Endothelial cell of umbilical vein (primary cell): ENCODE data around the gene TXNDC2. TPM values are rescaled to one million over a fixed set of nuclear protein-coding genes. Genes with fewer than 3 reads are reported as not detected.

Experiments
- BruUV-seq: library from RNA; stranded (reverse); fragments of 400-500 nt; replicated peaks from 2 replicates; lab custom pipeline; 2021; lab: Mats Ljungman, UMichigan
- CTCF ChIA-PET: fragments of 300-600, 350-600 bp; sonication (Branson Sonifier 250); formaldehyde crosslinking; loops from one replicate; lab custom pipeline; 2021; ENCODE audit warnings: antibody characterized with exemption, inconsistent platforms; lab: Charles Lee
- POLR2A ChIA-PET: fragments of 300-600, 350-600 bp; sonication (Branson Sonifier 250); formaldehyde crosslinking; loops from one replicate; lab custom pipeline; 2021; ENCODE audit warnings: antibody characterized with exemption, inconsistent platforms; lab: Charles Lee
- DNase-seq: peaks from one replicate; pipeline ENCODE4 v3.0.0-alpha.2; 2011; ENCODE audit warnings: low read depth, low spot score
- FAIRE-seq: peaks from 2 replicates; lab custom pipeline; 2011; peaks lifted over from hg19 to GRCh38; lab: Jason Lieb, UNC
- H2AFZ ChIP-seq: 2 replicates; pipeline ENCODE4 v1.6.0; 2012; ENCODE audit warnings: low read depth, low read length, control low read depth, inconsistent platforms
- H3K27ac ChIP-seq: 2 replicates; pipeline ENCODE4 v1.5.1; 2011; ENCODE audit warnings: low read depth, mild to moderate bottlenecking, control low read depth, low read length, moderate library complexity; ENCODE audit not compliant: insufficient read depth
- H3K27me3 ChIP-seq, 2 experiments: 2 replicates each; pipeline versions ENCODE4 v1.6.0 to v1.6.1; 2011; ENCODE audit warnings: low read length in 2 of 2, mixed read lengths in 1 of 2; ENCODE audit not compliant: control insufficient read depth in 2 of 2, insufficient read depth in 2 of 2
- H3K36me3 ChIP-seq, 2 experiments: 2 replicates in 1 of 2; 3 replicates in 1 of 2; pipeline ENCODE4 v1.5.1; 2011; ENCODE audit warnings: low read length in 2 of 2, mild to moderate bottlenecking in 1 of 2, moderate library complexity in 1 of 2; ENCODE audit not compliant: control insufficient read depth in 2 of 2, insufficient read depth in 2 of 2; ENCODE audit errors: extremely low read depth in 1 of 2
- H3K4me1 ChIP-seq: 3 replicates; pipeline ENCODE4 v1.5.1; 2011; ENCODE audit warnings: mild to moderate bottlenecking, low read length; ENCODE audit not compliant: control insufficient read depth, insufficient read depth; ENCODE audit errors: extremely low read depth
- H3K4me2 ChIP-seq: 2 replicates; pipeline ENCODE4 v1.6.1; 2011; ENCODE audit warnings: low read length, control low read depth, mixed read lengths; ENCODE audit not compliant: insufficient read depth
- H3K4me3 ChIP-seq, 3 experiments: fragments of 200-600 bp in 1 of 3; sonication (generic), shearing (Covaris generic) in 1 of 3; replicated peaks in 1 of 3; 2 replicates each; pipeline ENCODE4 v1.5.1; 2011 to 2016; ENCODE audit warnings: control low read depth in 3 of 3, low read length in 3 of 3, mild to moderate bottlenecking in 2 of 3, inconsistent platforms in 1 of 3, low read depth in 1 of 3, moderate library complexity in 1 of 3; ENCODE audit not compliant: insufficient read depth in 1 of 3
- H3K79me2 ChIP-seq: 2 replicates; pipeline ENCODE4 v1.6.0; 2012; ENCODE audit warnings: low read length, inconsistent platforms; ENCODE audit not compliant: control insufficient read depth, insufficient read depth
- H3K9ac ChIP-seq: replicated peaks from 2 replicates; pipeline ENCODE3; 2011; ENCODE audit warnings: low read length, control low read depth; ENCODE audit not compliant: insufficient read depth; ENCODE audit errors: extremely low read depth
- H3K9me1 ChIP-seq: replicated peaks from 3 replicates; pipeline ENCODE4 v1.6.0; 2011; ENCODE audit warnings: mild to moderate bottlenecking, low read length; ENCODE audit not compliant: control insufficient read depth, insufficient read depth; ENCODE audit errors: extremely low read depth
- H3K9me3 ChIP-seq: replicated peaks from 2 replicates; pipeline ENCODE4 v1.5.1; 2012; ENCODE audit warnings: low read length, inconsistent platforms; ENCODE audit not compliant: control insufficient read depth, insufficient read depth
- H4K20me1 ChIP-seq: replicated peaks from 2 replicates; pipeline ENCODE3; 2011; ENCODE audit warnings: mild to moderate bottlenecking, low read length; ENCODE audit not compliant: control insufficient read depth, insufficient read depth; ENCODE audit errors: extremely low read depth
- CTCF ChIP-seq, 2 donors: IDR thresholded peaks; 1 replicate in 1 of 2; 2 replicates in 1 of 2; pipeline ENCODE4 v1.5.1; 2011; ENCODE audit warnings: low read length in 2 of 2, mild to moderate bottlenecking in 2 of 2, moderate library complexity in 2 of 2, control low read depth in 1 of 2, inconsistent platforms in 1 of 2, low read depth in 1 of 2; ENCODE audit not compliant: insufficient read depth in 1 of 2; ENCODE audit errors: extremely low read depth in 1 of 2
- EZH2 ChIP-seq: IDR thresholded peaks from 2 replicates; pipeline ENCODE4 v1.6.1; 2012; ENCODE audit warnings: borderline replicate concordance, low read depth, mild to moderate bottlenecking, moderate library complexity, low read length, inconsistent platforms; ENCODE audit not compliant: severe bottlenecking
- FOS ChIP-seq: IDR thresholded peaks from 2 replicates; pipeline ENCODE4 v1.6.1; 2011; ENCODE audit warnings: mild to moderate bottlenecking, low read length, moderate library complexity, borderline replicate concordance; ENCODE audit not compliant: insufficient read depth
- GATA2 ChIP-seq: IDR thresholded peaks from 2 replicates; pipeline ENCODE4 v1.7.0; 2011; ENCODE audit warnings: low read depth, mild to moderate bottlenecking, moderate library complexity, mixed read lengths, low read length; ENCODE audit not compliant: insufficient read length, insufficient read depth
- JUN ChIP-seq: IDR thresholded peaks from 2 replicates; pipeline ENCODE4 v1.6.1; 2011; ENCODE audit warnings: borderline replicate concordance, low read depth; ENCODE audit not compliant: insufficient read length, insufficient read depth
- MAX ChIP-seq: IDR thresholded peaks from 2 replicates; pipeline ENCODE4 v1.6.1; 2011; ENCODE audit not compliant: insufficient read depth, insufficient read length
- MYC ChIP-seq: IDR thresholded peaks from one replicate; pipeline ENCODE4 v1.6.1; 2011; ENCODE audit warnings: mild to moderate bottlenecking, low read depth, low read length
- POLR2A ChIP-seq: IDR thresholded peaks from 2 replicates; pipeline ENCODE4 v1.6.1; 2012; ENCODE audit warnings: low read depth, mild to moderate bottlenecking, control low read depth, low read length
- POLR2AphosphoS5 ChIP-seq: IDR thresholded peaks from 2 replicates; pipeline ENCODE4 v1.6.1; 2012; ENCODE audit warnings: low read depth, mild to moderate bottlenecking, control low read depth, low read length, moderate library complexity; ENCODE audit not compliant: insufficient read depth
- dilution Hi-C: fragments of 300-500 bp; cut with MboI; formaldehyde crosslinking; loops from one replicate; pipeline ENCODE4 v1.15.0; 2019; ENCODE audit warnings: low sequenced_read_pairs; ENCODE audit not compliant: extremely low pct_ligation_motif_present
- intact Hi-C: fragments of 100-400 bp; cut with micrococcal nuclease; formaldehyde crosslinking; loops from one replicate; pipeline ENCODE4 v1.10.0; 2022
- polyA plus RNA-seq, 4 experiments: library from polyadenylated mRNA; depleted of rRNA in 3 of 4; stranded (reverse) in 3 of 4; unstranded in 1 of 4; fragments of >200 nt; gene quantifications; 2 replicates each; pipeline versions ENCODE4 v1.2.1 to v1.2.3, GENCODE V29; 2011 to 2012; ENCODE audit warnings: missing spikeins in 1 of 4
- total RNA-seq: library from RNA; stranded (reverse); gene quantifications from 2 replicates; pipeline ENCODE4 v1.2.3, GENCODE V29; 2021

TXNDC2 gene
- total and polyA plus RNA-seq, 2 donors (not counting 3 experiments of a cell fraction or from before 2014, with no cell fraction given) = 0.12 TPM; not detected in 1

- H3K9me1 ChIP-seq = no peaks in the 10 kb centered on the region
- FAIRE-seq (no peak), DNase-seq (no peak)
- H2AFZ ChIP-seq = no peak overlapping the region
- no TSS peak for BruUV-seq
- no peaks in the 10 kb centered on the region for H3K9me3 ChIP-seq
- peaks cover 0 to 2% of the 10 kb centered on the region in 2 experiments for H3K36me3 ChIP-seq
- H3K4me3 ChIP-seq = no peak overlapping the region
- H3K4me1 ChIP-seq = no peaks in the 10 kb centered on the region
- H3K27me3 ChIP-seq = no peaks in the 10 kb centered on the region
- intact Hi-C loops = no loop called here
- H3K79me2 ChIP-seq = no peaks in the 10 kb centered on the region
- H4K20me1 ChIP-seq = no peaks in the 10 kb centered on the region
- no peak overlapping the region for H3K4me2 ChIP-seq
- no peak overlapping the region for H3K27ac ChIP-seq
- TF ChIP-seq POLR2A (no peak), EZH2 (no peak), JUN (no peak), MYC (no peak), GATA2 (no peak), POLR2AphosphoS5 (no peak), CTCF (IDR thresholded peaks at IDR 0.05; ENCODE audit: extremely low read depth in 1 of 2, insufficient read depth in 1 of 2, low read depth in 1 of 2, low read length in 2 of 2) (no peak), MAX (no peak), FOS (no peak)
- no peak overlapping the region for H3K9ac ChIP-seq
- POLR2A ChIA-PET = no interaction called here
- dilution Hi-C loops = no loop called here
- CTCF ChIA-PET = interaction anchor here (1.3 kb wide), 1 partner anchor 9 kb away, joined by 3 read pairs; no protein-coding TSS in a partner anchor
These were observed 26.5 kb upstream of the TXNDC2 start for GRCh38 chr18:9859232-9859631.
